Neural cell (in vitro differentiated cells): ENCODE measurements around the gene TRIO.

ENCODE experiments used
- EZH2 ChIP-seq: fragments of 200-600, 300-800 bp; shearing (Covaris generic), sonication (generic); IDR thresholded peaks from 2 replicates; pipeline ENCODE4 v1.6.1; 2014; ENCODE audit warnings: antibody characterized with exemption, low read length, borderline replicate concordance, mild to moderate bottlenecking; ENCODE audit not compliant: insufficient read depth, poor library complexity, severe bottlenecking
- POLR2AphosphoS5 ChIP-seq: IDR thresholded peaks from 2 replicates; pipeline ENCODE4 v1.6.1; 2012
- RAD21 ChIP-seq: fragments of 450-650 bp; conservative IDR thresholded peaks from 2 replicates; pipeline ENCODE4 v1.6.1; 2014; ENCODE audit warnings: antibody characterized with exemption, mild to moderate bottlenecking, moderate library complexity
- TF ChIP-seq, protein P1 (sequence below): fragments of 450-650 bp; IDR thresholded peaks from 2 replicates; pipeline ENCODE4 v1.5.1; 2014; ENCODE audit warnings: antibody characterized with exemption, mild to moderate bottlenecking, moderate library complexity; ENCODE audit not compliant: poor library complexity, severe bottlenecking

DNA sequence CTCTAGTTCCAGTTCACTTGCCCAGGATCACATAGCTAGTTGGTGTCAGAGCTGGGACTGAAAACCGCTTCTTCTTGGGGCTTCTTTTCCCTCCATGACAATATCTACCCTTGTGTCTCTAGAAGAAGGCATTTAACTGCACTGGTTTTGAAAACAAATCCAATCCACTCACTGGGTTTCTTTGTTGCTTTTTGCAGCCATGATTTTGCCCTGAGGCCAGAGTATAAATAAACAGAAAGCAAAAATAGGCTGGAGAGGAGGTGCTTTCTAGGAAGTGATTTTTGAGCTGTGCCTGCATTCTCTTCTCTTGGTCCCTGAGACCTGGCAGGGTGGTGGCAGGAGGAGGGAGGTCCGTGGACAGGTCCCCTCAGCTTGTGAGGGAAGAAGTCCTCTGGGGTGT is 6.9 kb upstream of the TRIO start:
- TF ChIP-seq, protein P1, sequence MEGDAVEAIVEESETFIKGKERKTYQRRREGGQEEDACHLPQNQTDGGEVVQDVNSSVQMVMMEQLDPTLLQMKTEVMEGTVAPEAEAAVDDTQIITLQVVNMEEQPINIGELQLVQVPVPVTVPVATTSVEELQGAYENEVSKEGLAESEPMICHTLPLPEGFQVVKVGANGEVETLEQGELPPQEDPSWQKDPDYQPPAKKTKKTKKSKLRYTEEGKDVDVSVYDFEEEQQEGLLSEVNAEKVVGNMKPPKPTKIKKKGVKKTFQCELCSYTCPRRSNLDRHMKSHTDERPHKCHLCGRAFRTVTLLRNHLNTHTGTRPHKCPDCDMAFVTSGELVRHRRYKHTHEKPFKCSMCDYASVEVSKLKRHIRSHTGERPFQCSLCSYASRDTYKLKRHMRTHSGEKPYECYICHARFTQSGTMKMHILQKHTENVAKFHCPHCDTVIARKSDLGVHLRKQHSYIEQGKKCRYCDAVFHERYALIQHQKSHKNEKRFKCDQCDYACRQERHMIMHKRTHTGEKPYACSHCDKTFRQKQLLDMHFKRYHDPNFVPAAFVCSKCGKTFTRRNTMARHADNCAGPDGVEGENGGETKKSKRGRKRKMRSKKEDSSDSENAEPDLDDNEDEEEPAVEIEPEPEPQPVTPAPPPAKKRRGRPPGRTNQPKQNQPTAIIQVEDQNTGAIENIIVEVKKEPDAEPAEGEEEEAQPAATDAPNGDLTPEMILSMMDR: no peak
- TF ChIP-seq POLR2AphosphoS5 (no peak), RAD21 (no peak), EZH2 (no peak)
